Trophoblast cell (in vitro differentiated cells and primary cell): Measurements from ENCODE around the gene MOB3A.

Source experiments
- DNase-seq, 2 donors: peaks; one replicate each; pipeline ENCODE4 v3.0.0-alpha.2; 2016
- H2AFZ ChIP-seq: 2 replicates; pipeline ENCODE4 v1.6.1; 2013; ENCODE audit warnings: low read length, moderate library complexity, mild to moderate bottlenecking; ENCODE audit not compliant: insufficient read depth, poor library complexity
- H2AK5ac ChIP-seq: 2 replicates; pipeline ENCODE4 v1.6.1; 2013; ENCODE audit warnings: mild to moderate bottlenecking, low read length
- H2BK120ac ChIP-seq: 2 replicates; pipeline ENCODE4 v1.6.1; 2013; ENCODE audit warnings: low read length, mild to moderate bottlenecking, moderate library complexity; ENCODE audit not compliant: insufficient read depth, poor library complexity
- H2BK12ac ChIP-seq: 2 replicates; pipeline ENCODE4 v1.6.1; 2013; ENCODE audit warnings: mild to moderate bottlenecking, low read length, moderate library complexity
- H2BK5ac ChIP-seq: 2 replicates; pipeline ENCODE4 v1.6.1; 2013; ENCODE audit warnings: low read length, low read depth, moderate library complexity, mild to moderate bottlenecking; ENCODE audit not compliant: poor library complexity
- H3K14ac ChIP-seq: 2 replicates; pipeline ENCODE4 v1.6.1; 2013; ENCODE audit warnings: mild to moderate bottlenecking, low read length
- H3K18ac ChIP-seq: 2 replicates; pipeline ENCODE4 v1.6.1; 2013; ENCODE audit warnings: mild to moderate bottlenecking, low read length
- H3K23ac ChIP-seq: 2 replicates; pipeline ENCODE4 v1.6.1; 2013; ENCODE audit warnings: low read length
- H3K27ac ChIP-seq: 2 replicates; pipeline ENCODE4 v1.5.1; 2013; ENCODE audit warnings: low read depth, mild to moderate bottlenecking, inconsistent platforms, low read length, moderate library complexity
- H3K27me3 ChIP-seq: 2 replicates; pipeline ENCODE4 v1.6.1; 2013; ENCODE audit warnings: inconsistent platforms, mild to moderate bottlenecking, low read length, moderate library complexity; ENCODE audit not compliant: insufficient read depth
- H3K36me3 ChIP-seq, 2 experiments: 1 replicate in 1 of 2; 2 replicates in 1 of 2; pipeline ENCODE4 v1.6.1; 2013; ENCODE audit warnings: low read length in 2 of 2, mild to moderate bottlenecking in 2 of 2, moderate library complexity in 1 of 2; ENCODE audit not compliant: insufficient read depth in 2 of 2, control insufficient read depth in 1 of 2
- H3K4ac ChIP-seq: 2 replicates; pipeline ENCODE4 v1.6.1; 2013; ENCODE audit warnings: low read depth, mild to moderate bottlenecking, low read length, moderate library complexity
- H3K4me1 ChIP-seq, 2 experiments: 1 replicate in 1 of 2; 2 replicates in 1 of 2; pipeline ENCODE4 v1.6.1; 2013; ENCODE audit warnings: low read length in 2 of 2, mild to moderate bottlenecking in 2 of 2, moderate library complexity in 1 of 2; ENCODE audit not compliant: insufficient read depth in 2 of 2, control insufficient read depth in 1 of 2
- H3K4me2 ChIP-seq: 2 replicates; pipeline ENCODE4 v1.6.1; 2013; ENCODE audit warnings: inconsistent platforms, mild to moderate bottlenecking, low read length, moderate library complexity
- H3K4me3 ChIP-seq: 2 replicates; pipeline ENCODE4 v1.5.1; 2013; ENCODE audit warnings: mild to moderate bottlenecking, low read depth, low read length, inconsistent platforms
- H3K79me1 ChIP-seq: one replicate; pipeline ENCODE4 v1.6.1; 2013; ENCODE audit warnings: low read length
- H3K79me2 ChIP-seq: 2 replicates; pipeline ENCODE4 v1.6.1; 2013; ENCODE audit warnings: low read length, mild to moderate bottlenecking; ENCODE audit not compliant: control insufficient read depth, insufficient read depth, poor library complexity
- H3K9ac ChIP-seq: 2 replicates; pipeline ENCODE4 v1.6.1; 2013; ENCODE audit warnings: mild to moderate bottlenecking, low read length
- H3K9me3 ChIP-seq: 2 replicates; pipeline ENCODE4 v1.6.1; 2013; ENCODE audit warnings: low read depth, mild to moderate bottlenecking, control low read depth, inconsistent platforms, low read length; ENCODE audit not compliant: insufficient read depth
- H4K12ac ChIP-seq: 2 replicates; pipeline ENCODE4 v1.6.1; 2013; ENCODE audit warnings: low read depth, mild to moderate bottlenecking, low read length, moderate library complexity
- H4K8ac ChIP-seq: 2 replicates; pipeline ENCODE4 v1.6.1; 2013; ENCODE audit warnings: low read depth, mild to moderate bottlenecking, low read length, moderate library complexity
- H4K91ac ChIP-seq: one replicate; pipeline ENCODE4 v1.6.1; 2013; ENCODE audit warnings: low read depth, mild to moderate bottlenecking, low read length, moderate library complexity
- WGBS: extraction: QIAGEN DNeasy Blood & Tissue Kit; methylation state at CpG from one replicate; pipeline ENCODE4 v1.1.7; 2013; ENCODE audit warnings: missing lambda C conversion rate; ENCODE audit not compliant: insufficient read length, insufficient coverage; ENCODE audit errors: extremely low coverage; 5-methylcytosine and 5-hydroxymethylcytosine counted together

The MOB3A gene

DNA sequence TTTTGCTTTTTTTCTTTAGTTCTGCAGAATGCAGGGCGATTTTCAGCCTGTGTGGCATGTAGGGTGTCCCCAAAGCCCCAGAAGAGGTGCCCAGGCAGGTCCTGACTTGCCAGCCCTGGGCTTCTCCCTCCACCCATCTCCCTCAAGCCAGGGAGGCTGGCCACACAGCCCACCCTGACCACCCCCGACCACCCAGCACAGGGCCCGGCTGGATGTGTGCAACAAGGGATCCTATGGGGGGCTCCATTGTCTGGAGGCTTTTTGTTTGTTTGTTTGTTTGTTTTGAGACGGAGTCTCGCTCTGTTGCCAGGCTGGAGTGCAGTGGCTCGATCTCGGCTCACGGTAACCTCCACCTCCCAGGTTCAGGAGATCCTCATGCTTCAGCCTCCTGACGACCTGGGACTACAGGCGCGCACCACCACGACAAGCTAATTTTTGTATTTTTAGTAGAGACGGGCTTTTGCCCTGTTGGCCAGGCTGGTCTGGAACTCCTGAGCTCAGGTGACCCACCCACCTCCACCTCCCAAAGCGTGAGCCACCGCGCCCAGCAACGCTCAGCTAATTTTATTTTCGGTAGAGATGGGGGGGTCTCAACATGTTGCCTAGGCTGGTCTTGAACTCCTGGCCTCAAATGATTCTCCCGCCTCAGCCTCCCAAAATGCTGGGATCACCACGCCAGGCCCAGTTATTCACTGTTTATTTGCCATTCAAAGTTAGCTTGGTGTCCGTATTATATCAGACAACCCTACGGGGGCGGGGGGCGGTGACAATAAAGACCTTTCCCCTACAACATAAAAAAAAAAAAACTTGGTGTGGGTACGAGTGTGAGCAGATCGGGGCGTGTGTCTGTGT lies 37.3 kb downstream of the MOB3A start:
- peak overlapping the region; percentile 44 for H2BK12ac ChIP-seq
- peak overlapping the region; percentile 15 for H2BK5ac ChIP-seq
- H3K9me3 ChIP-seq = no peaks in the 10 kb centered on the region
- peak overlapping the region; percentile 26 for H2AFZ ChIP-seq
- H4K12ac ChIP-seq = peak overlapping the region; percentile 19
- H3K4me2 ChIP-seq = no peak overlapping the region
- no peak overlapping the region for H3K4me3 ChIP-seq
- DNase-seq = no peak
- peaks cover 29 to 32% of the 10 kb centered on the region in 2 experiments for H3K4me1 ChIP-seq
- peak overlapping the region; percentile 36 for H3K18ac ChIP-seq
- H2BK120ac ChIP-seq = peak overlapping the region; percentile 77
- no peak overlapping the region for H3K9ac ChIP-seq
- H3K79me2 ChIP-seq = peaks cover 8% of the 10 kb centered on the region
- peak overlapping the region; percentile 96 for H4K91ac ChIP-seq
- peak overlapping the region; percentile 79 for H4K8ac ChIP-seq
- H3K27me3 ChIP-seq = no peaks in the 10 kb centered on the region
- H3K4ac ChIP-seq = peak overlapping the region; percentile 50
- no peaks in the 10 kb centered on the region for H3K36me3 ChIP-seq
- peak overlapping the region; percentile 59 for H3K14ac ChIP-seq
- peak overlapping the region; percentile 71 for H2AK5ac ChIP-seq
- H3K23ac ChIP-seq = no peak overlapping the region
- no CpG with 5 or more reads among the region's 27 CpGs for WGBS
- H3K79me1 ChIP-seq = peaks cover 35% of the 10 kb centered on the region
- H3K27ac ChIP-seq = peak overlapping the region; percentile 92

DNA sequence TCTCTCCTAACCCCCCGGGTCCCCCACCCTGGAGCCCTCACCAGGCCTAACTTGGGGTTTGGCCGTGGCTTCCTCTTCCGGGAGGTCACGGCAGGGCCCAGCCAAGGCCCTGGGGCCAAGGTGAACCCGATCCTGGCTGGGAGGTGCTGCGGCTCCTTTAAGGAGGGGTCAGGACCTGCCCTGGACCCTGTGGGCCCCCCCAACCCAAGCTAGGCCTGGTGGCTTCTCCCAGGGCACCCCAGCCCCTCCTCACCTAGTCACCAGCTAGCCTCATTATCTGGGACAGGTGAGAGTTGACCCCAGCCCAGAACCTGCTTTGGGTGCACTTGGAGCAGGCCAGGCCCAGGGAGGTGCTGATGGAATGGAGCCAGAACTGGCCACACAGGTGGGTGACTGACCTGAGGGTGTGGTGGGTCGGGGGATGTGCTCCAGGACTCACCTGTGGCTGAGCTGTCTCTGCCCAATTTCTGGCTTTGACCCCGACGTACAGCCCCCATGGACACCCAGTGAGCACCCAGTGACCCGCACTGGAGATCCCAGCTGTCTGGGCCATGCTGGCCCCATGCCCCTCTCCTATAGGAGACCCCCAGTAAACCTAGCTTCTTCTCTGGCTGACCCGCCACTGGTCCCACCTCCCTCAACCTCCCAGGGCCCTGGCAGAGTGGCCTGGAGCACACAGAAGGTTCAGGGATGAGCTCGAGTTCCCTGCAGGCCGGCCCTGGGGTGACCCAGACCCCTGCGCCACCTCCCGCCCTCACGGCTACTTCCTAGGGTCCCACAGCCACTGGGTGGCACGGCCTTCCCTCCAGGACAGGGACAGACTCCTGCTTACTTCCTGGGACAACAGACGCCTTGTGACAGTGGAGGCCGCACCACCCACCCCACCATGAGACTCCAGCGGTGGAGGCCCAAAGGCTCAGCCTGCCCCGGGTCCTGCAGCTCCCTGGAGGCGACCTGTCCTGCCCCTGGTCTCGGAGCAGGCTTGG lies 38.3 kb downstream of the MOB3A start:
- Histone ChIP-seq H2AK5ac (peak overlapping the region; percentile 71), H3K4ac (no peak overlapping the region), H3K9ac (no peak overlapping the region), H3K27ac (peak overlapping the region; percentile 18), H3K14ac (peak overlapping the region; percentile 45), H2BK12ac (peak overlapping the region; percentile 79), H3K9me3 (no peaks in the 10 kb centered on the region), H3K27me3 (no peaks in the 10 kb centered on the region), H3K79me2 (peaks cover 8% of the 10 kb centered on the region), H2BK5ac (no peak overlapping the region), H4K12ac (no peak overlapping the region), H3K4me3 (no peak overlapping the region), H4K8ac (peak overlapping the region; percentile 10), H3K18ac (peak overlapping the region; percentile 0), H4K91ac (peak overlapping the region; percentile 96), H3K36me3 (no peaks in the 10 kb centered on the region), H3K4me1 (peaks cover 29 to 32% of the 10 kb centered on the region in 2 experiments), H3K23ac (no peak overlapping the region), H3K4me2 (no peak overlapping the region), H2AFZ (no peak overlapping the region), H2BK120ac (peak overlapping the region; percentile 77), H3K79me1 (peaks cover 35% of the 10 kb centered on the region)
- no peak for DNase-seq
- no CpG with 5 or more reads among the region's 23 CpGs for WGBS

DNA sequence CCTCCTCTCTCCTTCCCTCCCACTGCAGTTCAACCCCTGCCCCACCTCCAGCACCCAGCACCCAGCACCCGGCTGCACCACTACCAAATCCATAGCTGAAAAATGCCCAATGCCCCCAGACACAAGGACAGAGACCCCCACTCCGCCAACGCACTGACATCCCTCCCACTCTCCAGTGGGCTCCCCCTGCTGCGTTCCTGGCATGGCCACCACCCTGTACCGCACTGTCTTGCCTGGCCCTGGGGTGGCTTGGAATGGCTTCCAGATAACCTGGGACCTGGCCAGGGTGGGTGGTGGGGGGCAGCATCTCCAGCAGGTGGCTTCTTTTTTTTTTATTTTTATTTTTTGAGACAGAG lies 39.3 kb downstream of the MOB3A start:
- no peak overlapping the region for H3K4ac ChIP-seq
- H4K91ac ChIP-seq = peak overlapping the region; percentile 64
- H3K9ac ChIP-seq = no peak overlapping the region
- peaks cover 31% of the 10 kb centered on the region for H3K79me1 ChIP-seq
- H3K18ac ChIP-seq = no peak overlapping the region
- peaks cover 26 to 29% of the 10 kb centered on the region in 2 experiments for H3K4me1 ChIP-seq
- H2BK5ac ChIP-seq = no peak overlapping the region
- H3K23ac ChIP-seq = no peak overlapping the region
- no peak overlapping the region for H3K27ac ChIP-seq
- peaks cover 8% of the 10 kb centered on the region for H3K79me2 ChIP-seq
- H4K12ac ChIP-seq = no peak overlapping the region
- no peak overlapping the region for H2AFZ ChIP-seq
- no peaks in the 10 kb centered on the region for H3K9me3 ChIP-seq
- H3K27me3 ChIP-seq = no peaks in the 10 kb centered on the region
- H3K4me2 ChIP-seq = no peak overlapping the region
- H3K36me3 ChIP-seq = no peaks in the 10 kb centered on the region
- no peak for DNase-seq
- H3K4me3 ChIP-seq = no peak overlapping the region
- H2BK120ac ChIP-seq = no peak overlapping the region
- H2AK5ac ChIP-seq = peak overlapping the region; percentile 8
- peak overlapping the region; percentile 3 for H4K8ac ChIP-seq
- peak overlapping the region; percentile 51 for H2BK12ac ChIP-seq
- WGBS = no CpG with 5 or more reads among the region's 5 CpGs
- H3K14ac ChIP-seq = no peak overlapping the region
